GM21367 (cell line): ENCODE measurements around the gene TAP1.

ENCODE experiments used
- ATAC-seq: cut with Tn5 transposase; IDR thresholded peaks from one replicate; pipeline ENCODE4 v1.9.1; 2021; ENCODE audit not compliant: unreplicated experiment

TAP1 gene

DNA sequence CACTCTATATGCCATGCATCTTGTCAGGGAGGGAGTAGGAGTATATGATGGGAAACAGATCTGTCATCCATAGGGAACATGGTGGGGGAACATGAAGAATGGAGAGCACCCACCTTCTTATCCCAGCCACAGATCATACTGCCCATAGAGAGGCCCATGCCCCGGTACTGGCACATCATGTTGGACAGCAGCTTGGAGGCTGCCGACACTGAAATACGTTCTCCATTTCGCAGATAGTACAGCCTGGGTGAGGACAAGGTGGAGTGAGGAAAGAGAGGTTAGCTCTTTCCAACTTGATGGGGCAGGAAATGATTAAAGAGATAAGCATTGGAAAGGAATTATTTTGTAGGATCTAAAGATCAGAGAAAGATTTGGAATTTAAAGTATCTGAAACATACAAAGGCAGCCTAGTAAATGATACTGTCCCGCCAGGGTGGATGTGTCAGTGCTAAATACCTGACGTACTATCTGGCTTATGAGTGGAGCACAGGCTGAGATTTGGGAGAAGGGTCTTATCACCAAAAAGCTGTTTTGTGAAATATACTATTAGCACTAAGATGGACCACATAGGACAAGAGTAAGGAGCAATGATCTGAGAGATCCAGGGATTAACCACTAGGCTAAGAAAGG, 11.4 kb downstream of the TAP1 start:
- ATAC-seq, result no peak

DNA sequence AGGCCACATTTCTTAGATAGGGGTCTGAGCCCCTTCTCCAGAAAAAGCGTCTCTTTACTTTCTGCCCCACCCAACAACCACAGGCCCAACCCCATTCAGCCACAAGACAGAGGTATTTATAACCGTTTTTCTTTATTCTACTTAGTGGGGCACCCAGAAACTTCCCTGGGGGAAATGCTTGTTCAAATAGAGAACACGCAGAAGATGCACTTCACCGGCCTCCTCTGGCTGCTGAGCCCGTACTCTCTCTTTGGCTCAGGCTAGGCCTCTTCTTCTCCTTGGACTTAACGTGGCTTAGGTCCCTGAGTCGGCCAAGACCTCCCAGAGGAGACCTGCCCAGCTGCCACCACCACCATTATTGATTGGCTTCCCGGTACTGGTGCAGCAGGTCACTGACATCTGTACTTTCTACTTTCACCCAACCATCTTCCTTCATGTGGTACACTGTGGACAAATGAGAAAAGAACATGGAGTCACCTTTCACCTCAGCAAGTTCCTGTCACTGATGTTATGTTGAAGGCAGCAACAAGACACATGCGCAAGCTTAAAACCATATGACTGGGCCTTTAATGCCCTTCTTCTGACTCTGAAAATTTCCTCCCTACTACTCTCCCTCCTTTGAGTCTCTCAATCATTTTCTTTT, 12.8 kb downstream of the TAP1 start:
- ATAC-seq, result no peak

GRCh38 chr6:32839356-32839755, 14.1 kb downstream of the TAP1 start:
- no peak for ATAC-seq

DNA sequence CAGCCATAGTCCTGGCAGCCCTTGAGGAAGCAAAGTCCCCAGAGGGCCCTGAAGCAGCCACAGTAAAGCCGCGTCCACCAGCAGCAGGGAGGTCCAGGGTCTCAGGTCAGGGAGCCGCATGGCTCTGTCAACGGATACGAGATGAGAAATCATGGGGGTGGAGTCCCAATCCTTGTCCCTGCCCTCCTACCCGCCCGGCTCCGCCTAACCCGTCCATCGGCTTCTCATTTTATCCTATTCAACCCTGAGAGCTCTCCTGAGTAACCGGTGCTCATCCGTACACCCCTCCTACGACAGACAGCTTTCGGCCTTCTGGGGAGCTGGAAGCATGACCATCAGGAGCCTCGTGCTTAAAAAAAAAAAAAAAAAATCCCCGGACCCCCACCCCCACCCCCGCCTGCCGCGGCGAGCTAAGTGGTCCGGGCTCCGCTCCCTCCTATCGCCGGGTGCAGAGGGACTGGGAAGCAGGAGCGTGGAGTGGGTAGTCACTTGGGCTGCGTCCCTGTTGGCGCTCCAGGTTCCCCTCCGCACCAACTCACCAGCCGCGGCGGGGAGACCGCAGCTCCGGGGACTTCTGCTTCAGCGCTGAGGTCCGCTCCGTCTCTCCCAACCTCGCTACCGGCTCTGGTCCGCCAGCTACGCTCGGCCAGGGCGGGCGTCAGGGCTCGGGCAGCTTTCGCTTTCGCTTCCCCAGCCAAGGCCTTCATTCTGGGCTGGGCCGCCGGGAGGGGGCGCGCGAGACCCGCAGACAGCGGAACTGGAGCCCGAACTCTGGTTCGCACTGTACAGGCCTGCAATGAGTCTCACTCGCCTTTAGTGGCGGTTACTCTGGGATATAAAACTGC, 15.2 kb downstream of the TAP1 start, which contains the start of gene TAP2:
Gene TAP2 (minus strand): TSS at position 626 of the 845 bp plus-strand sequence. CDS start 506 bp downstream, at position 120.
- peak; percentile 62 for ATAC-seq

- ATAC-seq, result no peak
Observed at GRCh38 chr6:32837651-32838113, 15.8 kb downstream of the TAP1 start.

GRCh38 chr6:32836873-32837272, 16.6 kb downstream of the TAP1 start:
- no peak for ATAC-seq

DNA sequence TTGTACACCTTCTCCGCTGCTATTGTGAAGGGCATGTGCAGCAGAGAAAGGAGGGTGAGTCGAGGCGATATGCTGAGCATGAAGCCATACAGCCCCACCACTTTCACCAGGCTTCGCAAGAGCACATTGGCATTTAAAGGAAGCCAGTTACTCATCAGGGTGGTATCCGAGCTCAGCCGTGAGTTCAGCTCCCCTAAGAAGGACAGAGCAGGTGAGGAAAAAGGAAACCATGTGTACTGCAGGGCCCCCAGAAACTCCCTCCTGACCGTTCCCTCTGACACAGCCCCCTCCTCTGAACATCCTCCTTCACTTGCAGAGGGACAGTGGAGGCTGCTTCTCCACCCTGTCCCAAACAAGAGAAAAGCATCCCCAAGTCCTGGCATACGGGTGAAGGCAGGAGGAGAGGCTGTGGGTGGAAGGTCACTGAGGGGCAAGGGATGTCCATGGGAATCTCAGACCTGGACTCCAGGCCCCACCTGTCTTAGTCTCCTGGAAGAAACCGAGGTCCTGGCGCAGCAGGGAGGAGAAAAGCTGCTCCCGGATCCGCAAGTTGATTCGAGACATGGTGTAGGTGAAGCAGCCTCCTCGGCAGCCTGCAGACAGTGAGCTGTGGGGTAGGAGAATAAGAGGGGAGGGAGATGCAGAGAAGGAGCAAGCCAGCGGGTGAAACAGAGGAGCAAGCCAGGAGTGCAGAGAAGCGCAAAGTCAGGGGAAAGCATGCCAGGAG, 18.2 kb downstream of the TAP1 start:
- no peak for ATAC-seq

DNA sequence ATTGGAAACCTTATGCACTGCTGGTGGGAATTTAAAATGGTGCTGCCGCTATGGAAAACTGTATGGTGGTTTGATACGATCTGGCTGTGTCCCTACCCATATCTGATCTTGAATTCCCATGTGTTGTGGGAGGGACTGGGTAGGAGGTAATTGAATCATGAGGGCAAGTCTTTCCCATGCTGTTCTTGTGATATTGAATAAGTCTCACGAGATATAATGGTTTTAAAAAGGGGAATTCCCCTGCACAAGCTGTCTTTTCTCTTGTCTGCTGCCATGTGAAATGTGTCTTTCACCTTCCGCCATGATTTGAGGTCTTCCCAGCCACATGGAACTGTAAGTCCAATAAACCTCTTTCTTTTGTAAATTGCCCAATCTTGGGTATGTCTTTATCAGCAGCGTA, 19.8 kb downstream of the TAP1 start:
- no peak for ATAC-seq

DNA sequence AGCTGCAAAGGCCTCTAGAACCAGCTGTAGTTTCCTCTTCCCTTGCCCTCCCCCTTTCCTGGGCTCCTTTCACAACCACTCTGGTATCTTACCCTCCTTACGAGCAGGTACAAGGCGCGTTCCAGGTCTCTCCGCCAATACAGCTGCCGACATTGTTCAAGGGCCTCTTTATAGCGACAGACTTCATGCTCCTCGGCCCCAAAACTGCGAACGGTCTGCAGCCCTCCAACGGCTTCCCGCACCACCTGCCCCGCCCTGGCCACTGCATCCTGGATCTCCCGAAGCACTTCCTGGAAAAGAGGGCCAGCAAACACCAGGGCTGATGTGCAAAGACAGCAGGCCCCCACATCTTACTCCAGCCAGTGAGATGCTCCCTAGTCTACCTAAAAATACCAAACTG, 21.0 kb downstream of the TAP1 start:
- ATAC-seq, result no peak

DNA sequence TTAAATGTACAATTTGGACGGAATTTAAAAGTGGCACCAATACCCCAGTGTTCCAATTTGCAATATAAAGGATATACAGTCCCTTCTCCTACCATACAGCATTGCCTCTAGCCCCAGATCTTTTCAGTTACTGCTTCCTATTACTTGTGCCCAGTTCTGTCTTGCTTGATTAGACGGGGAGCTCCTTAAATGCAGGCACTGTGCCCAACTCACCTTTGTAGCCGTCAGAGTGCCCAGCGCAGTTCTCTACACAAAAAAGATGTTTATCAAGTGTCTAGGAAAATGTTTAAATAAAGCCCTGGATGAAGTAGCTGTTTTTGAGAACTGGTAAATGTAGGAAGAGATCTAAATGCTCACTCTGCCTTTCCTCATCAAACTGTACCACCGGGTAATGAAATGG, 22.6 kb downstream of the TAP1 start:
- ATAC-seq, result no peak

DNA sequence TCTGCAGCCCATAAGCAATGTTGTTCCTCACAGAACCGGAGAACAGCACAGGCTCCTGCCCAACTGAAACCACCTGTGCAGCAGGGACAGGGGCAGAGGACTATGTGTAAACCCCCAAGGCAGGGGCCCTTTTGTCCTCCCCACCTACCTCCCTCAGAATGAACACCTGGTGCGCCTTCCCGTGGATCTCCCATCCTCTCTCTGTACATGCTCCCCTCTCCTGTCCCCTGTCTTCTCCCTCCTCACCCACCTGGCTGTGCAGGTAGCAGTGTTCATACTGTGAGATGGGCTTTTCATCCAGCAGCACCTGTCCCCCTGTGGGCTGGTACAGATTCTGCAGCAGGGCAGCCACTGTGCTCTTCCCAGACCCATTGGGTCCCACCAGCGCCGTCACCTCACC, 23.5 kb downstream of the TAP1 start:
- ATAC-seq, result no peak

GRCh38 chr6:32829495-32829894, 24.0 kb downstream of the TAP1 start:
- ATAC-seq, result no peak

DNA sequence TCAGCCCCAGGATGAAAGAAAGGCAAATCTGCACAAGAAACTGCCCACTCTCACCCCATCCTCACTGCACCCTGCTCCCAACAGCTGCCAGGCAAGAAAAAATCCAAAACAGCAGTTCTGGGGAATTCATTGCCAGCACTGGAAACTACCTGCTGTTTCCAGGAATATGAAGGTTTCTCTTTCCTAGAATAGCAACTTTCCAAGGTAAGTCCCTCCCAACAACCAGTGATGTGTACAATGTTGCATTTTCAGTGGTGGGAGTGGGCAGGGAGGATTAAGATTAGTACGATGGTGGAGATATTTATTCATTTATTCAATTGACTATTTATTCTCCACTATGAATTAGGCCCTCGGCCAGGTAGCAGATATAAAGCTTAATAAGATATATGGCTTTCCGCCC, 26.5 kb downstream of the TAP1 start:
- no peak for ATAC-seq

DNA sequence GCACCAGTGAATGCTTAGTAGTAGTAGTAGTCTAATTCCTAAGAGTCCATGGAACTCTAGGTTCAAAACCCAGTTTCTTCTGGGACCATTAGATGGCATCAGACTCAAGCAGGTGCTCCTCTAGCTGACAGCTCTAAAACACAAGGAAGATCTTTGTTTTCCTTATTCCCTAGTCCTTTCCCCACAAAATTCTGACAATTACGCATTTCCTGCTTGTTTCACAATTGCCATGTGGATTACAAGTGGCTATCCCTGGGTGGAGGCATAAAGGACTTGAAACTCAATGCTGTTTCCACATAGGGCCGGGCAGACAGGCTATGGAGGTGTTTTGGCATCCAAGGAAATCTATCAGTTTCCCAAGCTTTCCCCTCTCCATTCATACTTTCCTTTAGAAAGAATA, 27.5 kb downstream of the TAP1 start:
- ATAC-seq, result no peak

- ATAC-seq, result no peak
Observed at GRCh38 chr6:32819729-32820128, 33.8 kb downstream of the TAP1 start.

DNA sequence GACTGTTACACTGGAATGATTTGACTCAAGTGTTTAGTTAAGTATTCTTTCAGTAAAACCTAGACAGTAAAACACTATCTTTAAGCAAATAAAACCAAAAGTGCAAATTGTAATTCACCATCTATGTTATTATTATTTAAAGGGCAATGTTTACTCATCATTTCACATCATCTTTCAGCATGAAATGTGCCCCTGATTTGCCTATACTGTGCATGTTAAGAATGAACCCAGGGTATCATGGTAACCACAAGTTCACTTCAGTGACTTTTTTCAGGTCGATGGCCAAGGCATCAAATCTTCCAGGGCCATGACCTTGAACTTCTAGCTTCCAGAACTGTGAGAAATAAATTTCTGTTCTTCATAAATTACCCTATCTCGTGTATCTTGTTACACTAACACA, 34.6 kb downstream of the TAP1 start:
- no peak for ATAC-seq

DNA sequence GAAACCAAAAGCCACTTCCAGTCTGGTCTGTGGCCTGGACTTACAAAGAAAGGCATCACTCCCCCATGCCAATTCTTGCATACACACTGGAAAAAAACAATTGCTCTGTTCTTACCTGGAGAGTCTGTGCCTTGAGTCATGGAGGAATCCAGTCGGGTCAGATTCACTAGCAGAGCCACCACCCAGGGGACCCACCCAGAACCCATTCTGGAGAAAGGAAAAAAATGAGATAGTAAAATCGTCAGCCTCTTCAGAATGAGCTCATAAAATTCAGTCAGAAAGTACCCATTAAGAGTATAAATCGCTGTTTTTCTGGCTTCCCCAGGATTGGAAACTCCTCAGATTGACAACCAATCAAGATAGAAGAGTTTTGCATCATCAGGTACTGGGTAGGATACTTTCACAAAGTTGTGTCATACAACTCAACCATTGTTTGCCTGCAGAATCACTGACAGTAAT, 36.7 kb downstream of the TAP1 start, which contains the start of gene HLA-DOB:
Gene HLA-DOB (minus strand): TSS at position 257 of the 459 bp plus-strand sequence. CDS start 51 bp downstream, at position 206.
- peak; percentile 46 for ATAC-seq

- ATAC-seq, result no peak
Observed at GRCh38 chr6:32815996-32816395, 37.5 kb downstream of the TAP1 start.

DNA sequence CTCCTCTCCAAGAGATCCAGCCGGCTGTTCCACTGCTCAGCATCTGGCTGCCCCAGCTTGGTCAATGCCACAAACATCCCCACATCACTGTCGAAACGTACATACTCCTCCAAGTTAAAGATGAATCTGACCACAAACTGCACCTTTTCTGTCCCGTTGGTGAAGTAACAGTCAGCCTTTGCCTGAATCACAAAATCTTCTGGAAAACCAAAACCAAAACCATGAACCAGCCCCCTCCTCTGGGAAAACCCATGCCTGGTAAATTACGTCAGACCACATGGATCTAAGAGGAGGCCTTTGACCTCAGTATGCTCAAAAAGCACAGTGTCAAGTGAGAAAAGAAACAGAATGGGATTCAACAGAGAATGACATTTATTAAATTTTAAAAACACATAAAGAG, 38.4 kb downstream of the TAP1 start:
- ATAC-seq, result no peak

DNA sequence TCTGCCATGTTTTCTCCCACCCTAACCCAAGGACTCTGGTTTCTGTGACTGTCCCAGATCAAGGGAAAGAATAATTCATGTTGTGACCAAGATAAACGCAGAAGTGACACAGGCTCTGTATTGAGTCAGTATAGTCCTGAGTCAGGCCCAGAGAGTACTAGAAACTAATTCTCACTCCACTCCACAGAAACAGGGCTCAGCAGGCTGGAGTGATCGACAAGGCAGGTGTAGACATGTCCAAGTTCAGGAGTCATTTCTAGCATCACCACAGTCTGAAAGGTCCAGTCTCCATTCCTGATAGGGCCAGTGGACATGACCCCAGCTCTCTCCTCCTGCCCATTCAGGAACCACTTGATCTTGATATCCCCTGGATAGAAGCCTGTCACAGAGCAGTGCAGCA, 39.4 kb downstream of the TAP1 start:
- ATAC-seq, result no peak

DNA sequence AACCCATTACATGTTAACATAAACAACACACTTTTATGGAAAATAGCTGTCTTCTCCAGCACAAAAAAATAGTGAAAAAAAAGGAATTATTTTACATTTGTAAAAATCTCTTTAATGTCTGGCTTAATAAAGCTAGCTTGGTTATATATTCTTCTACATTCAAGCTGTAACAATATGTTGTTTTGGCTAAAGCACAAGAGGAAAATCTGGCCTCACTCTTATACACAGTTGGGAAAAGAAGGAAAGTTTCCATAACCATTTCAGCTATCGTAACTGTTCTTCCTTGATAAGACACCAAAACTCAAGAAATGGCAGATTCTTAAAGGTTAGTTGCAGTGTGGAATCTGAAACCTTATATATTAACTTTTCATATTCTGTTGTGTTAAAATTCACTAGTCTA, 44.3 kb downstream of the TAP1 start:
- ATAC-seq, result no peak
